LNCaP clone FGC (cell line): ENCODE measurements around the gene KLF11.

Experiments
- DNase-seq: peaks from one replicate; pipeline ENCODE4 v3.0.0-alpha.2; 2011; ENCODE audit warnings: low read depth
- H3K4me3 ChIP-seq: 2 replicates; pipeline ENCODE4 v1.5.1; 2011; ENCODE audit warnings: mild to moderate bottlenecking, low read depth, low read length, control low read depth
- CTCF ChIP-seq: IDR thresholded peaks from 2 replicates; pipeline ENCODE4 v1.5.1; 2012; ENCODE audit warnings: mild to moderate bottlenecking; ENCODE audit not compliant: control insufficient read depth, insufficient read depth; ENCODE audit errors: extremely low read depth

KLF11 gene

GRCh38 chr2:9999693-10000092 lies 43.7 kb upstream of the KLF11 start:
- TF ChIP-seq CTCF: no peak
- H3K4me3 ChIP-seq: no peak overlapping the region
- DNase-seq: no peak

- TF ChIP-seq CTCF: no peak
- no peak for DNase-seq
- H3K4me3 ChIP-seq: no peak overlapping the region
Observed at GRCh38 chr2:10000541-10000940, 42.8 kb upstream of the KLF11 start.

DNA sequence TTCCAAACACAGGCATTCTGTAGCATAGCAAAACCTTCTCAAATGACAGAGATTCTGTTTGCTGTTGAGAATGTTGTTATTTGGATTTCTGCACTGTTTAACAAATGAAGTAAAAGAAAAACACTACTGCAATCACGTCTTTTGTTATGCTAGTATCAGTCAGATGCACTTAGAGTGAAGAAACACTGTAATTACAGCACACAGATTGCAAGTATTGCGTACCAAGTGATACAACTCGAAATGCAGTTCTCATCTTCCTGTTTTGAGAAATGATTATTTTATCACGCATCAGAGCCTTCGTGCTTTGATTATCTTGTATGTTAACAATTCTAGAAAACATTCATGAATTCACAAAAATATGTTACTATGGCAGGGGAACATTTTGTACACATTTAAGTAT lies 41.8 kb upstream of the KLF11 start:
- H3K4me3 ChIP-seq: no peak overlapping the region
- TF ChIP-seq CTCF: no peak
- DNase-seq: no peak

DNA sequence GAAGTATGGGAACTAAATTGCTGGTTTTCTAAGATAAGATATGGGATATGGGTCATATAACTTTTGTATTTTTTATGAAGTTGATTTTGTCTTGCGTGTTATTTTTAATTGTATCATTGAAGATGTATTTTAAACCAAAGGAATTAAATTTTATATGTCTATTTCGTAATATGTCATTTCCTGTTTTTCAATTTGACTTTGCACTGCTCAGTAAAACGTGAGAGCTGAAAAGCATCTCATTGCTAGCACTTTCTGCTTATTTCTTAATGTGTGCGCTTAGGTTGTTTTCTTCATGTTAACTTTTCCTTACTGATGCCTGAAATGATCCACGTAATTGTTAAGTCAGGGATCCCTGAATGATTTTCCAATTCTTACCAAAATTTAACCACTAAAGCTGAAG lies 41.2 kb upstream of the KLF11 start:
- no peak for DNase-seq
- no peak for TF ChIP-seq CTCF
- H3K4me3 ChIP-seq: no peak overlapping the region

GRCh38 chr2:10002681-10003080 lies 40.7 kb upstream of the KLF11 start:
- no peak overlapping the region for H3K4me3 ChIP-seq
- DNase-seq: no peak
- TF ChIP-seq CTCF: no peak

- no peak for TF ChIP-seq CTCF
- no peak for DNase-seq
- H3K4me3 ChIP-seq: no peak overlapping the region
Observed at GRCh38 chr2:10003206-10004125, 39.9 kb upstream of the KLF11 start.

DNA sequence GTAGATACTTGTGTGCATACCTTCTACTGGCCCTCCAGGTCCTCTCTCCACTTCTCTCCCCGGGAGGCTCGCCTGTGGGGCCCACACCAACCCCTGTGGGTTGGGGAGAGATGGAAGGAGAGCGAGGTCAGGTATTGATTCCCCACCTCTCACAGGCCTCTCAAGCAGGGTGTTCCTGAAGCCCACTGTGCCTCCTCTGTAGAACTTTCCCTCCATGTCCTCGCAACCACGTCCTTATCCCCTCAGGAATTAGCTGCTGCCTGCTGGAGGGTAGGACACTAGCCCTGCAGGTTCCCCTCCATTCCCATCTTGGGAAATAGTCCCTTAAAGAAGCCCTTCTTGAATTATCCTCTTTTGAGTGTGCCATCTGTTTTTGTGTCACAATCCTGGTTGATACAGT lies 38.9 kb upstream of the KLF11 start:
- TF ChIP-seq CTCF: no peak
- no peak overlapping the region for H3K4me3 ChIP-seq
- DNase-seq: no peak
